HG03108 (cell line): Measurements from ENCODE around the gene AGAP1.

ENCODE experiments used
- ATAC-seq: cut with Tn5 transposase; IDR thresholded peaks from one replicate; pipeline ENCODE4 v1.9.1; 2021; ENCODE audit warnings: moderate library complexity; ENCODE audit not compliant: unreplicated experiment

Gene AGAP1

GRCh38 chr2:235507928-235508327, 14.1 kb downstream of the AGAP1 start:
- no peak for ATAC-seq

- no peak for ATAC-seq
Measured at GRCh38 chr2:235508371-235509160, 14.7 kb downstream of the AGAP1 start.

- ATAC-seq: no peak
Measured at GRCh38 chr2:235510318-235510717, 16.5 kb downstream of the AGAP1 start.

- no peak for ATAC-seq
Measured at GRCh38 chr2:235511187-235511661, 17.4 kb downstream of the AGAP1 start.

DNA sequence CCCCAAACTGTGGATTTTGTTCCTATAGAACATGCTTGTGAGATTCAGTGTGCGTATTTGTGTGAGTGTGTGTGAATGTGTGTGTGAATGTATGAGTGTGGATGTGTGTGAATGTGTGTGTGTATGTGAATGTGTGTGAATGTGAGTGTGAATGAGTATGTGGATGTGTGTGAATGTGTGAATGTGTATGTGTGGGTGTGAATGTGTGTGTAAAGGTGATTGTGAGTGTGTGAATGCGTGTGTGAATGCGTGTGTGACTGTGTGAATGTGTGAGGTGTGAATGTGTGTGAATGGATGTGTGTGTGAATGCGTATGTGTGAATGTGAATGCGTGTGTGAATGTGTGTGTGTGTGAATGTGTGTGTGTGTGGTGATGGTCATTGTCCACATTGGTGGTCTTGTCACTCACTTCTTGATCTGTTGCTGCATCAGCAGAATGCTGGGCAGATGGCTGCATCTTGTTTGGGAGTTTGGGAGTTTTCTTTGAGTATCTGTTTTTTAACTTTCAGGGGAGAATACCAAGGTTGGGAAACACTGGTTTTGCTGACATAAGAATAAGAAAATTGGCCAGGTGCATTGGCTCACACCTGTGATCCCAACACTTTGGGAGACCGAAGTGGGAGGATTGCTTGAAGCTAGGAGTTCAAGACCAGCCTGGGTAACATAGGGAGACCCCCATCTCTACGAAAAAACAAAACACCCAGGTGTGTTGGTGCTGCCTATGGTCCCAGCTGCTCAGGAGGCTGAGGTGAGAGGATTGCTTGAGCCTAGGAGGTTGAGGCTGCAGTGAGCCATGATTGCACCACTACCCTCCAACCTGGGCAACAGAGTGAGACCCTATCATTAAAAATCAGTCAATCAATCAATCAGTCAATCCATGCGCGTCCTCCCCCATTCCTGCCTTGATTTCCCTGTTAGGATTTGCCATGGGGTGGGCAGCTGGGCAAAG, 18.2 kb downstream of the AGAP1 start:
- no peak for ATAC-seq

- no peak for ATAC-seq
Measured at GRCh38 chr2:235512699-235513053, 18.8 kb downstream of the AGAP1 start.

GRCh38 chr2:235513984-235514626, 20.3 kb downstream of the AGAP1 start:
- ATAC-seq: no peak

DNA sequence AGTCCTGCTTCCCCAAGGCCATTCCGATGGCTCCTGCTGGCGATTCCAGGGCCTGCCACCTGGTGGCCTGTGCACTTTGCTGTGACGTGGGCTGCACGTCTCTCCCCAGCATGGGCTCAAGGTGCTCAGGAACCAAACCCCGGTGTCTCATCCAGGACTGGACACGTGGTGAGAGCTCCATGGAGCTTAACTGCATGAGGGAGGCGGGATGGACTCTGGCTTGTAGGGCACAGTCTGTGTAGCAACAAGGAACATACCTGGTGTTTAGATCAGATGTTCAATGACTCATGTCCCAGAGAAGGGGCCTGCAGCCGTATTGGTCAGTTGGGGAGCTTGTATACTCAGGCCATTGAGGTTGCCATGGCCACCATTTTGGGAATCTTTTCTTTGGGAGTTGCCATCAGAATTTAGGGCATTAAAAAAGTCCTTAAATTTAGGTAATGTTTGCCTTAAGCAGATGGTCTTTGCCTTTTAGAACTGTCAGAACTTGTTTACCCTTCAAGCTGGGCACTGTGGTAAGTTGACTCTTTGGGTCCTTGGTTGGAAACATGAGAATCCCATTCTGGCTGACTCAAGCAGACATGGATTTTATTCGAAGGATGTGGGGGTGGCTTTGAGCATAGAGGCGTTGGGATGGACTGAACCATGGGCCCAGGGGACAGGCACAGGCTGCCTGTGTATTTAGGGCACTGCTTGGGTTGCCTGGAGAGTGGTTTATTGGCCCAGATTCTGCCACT, 21.0 kb downstream of the AGAP1 start:
- no peak for ATAC-seq

GRCh38 chr2:235515364-235515742, 21.5 kb downstream of the AGAP1 start:
- ATAC-seq: no peak

GRCh38 chr2:235515821-235516220, 22.0 kb downstream of the AGAP1 start:
- no peak for ATAC-seq

DNA sequence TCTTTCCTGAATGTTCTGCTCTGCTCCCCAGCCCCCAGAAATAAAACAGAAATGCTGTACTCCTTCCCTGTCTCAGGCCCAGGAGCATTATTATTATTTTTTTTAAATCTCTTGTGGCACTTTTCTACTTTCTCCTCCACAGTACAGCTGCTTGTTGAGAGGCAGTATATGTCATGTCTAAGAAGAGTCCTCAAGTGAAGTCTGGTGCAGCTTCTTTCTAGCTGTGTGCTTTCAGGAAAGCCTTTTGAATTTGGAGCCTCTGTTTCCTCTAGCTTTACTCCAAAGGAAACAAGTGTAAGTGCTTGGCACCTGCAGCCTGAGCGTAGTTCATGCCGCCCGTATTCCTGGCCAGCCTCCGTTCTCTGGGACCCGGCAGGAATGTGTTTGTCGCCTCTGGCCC, 22.4 kb downstream of the AGAP1 start:
- no peak for ATAC-seq

DNA sequence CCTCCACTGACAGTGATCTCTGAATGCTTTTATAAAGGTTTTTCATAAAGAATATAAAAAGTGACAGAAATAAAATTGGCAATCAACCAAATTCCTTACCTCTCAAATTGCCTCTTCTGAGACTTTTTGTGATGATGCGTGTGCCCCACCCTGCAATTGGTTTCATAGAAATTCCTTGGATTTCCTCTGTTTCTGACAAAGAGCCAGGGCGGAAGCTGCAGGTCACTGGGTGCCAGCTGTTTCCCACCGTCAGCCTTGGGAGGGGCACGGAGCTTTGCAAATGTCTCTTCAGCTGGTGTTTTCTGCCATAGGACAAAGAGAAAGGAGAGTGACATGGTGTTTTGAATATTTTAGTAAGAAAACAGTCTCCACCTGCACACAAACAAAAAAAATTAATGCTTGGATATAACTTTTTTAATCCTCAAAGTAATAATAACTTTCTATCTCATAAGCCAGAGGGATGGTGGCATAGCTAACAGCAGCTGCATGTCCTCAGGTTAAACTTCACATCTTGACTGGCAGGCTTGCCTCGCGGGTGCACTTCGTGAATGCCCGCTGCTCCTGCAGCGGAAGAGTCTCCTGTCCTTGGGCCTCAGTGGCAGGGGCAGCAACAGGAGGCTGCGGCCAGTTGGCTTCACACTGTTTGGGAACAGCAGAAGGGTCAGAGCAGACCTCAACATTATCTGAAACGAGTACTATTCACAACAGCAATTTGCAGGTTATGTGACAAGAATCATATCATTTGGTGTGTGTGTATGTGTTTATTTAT, 24.7 kb downstream of the AGAP1 start:
- no peak for ATAC-seq

GRCh38 chr2:235520787-235521186, 26.9 kb downstream of the AGAP1 start:
- no peak for ATAC-seq

GRCh38 chr2:235521844-235522243, 28.0 kb downstream of the AGAP1 start:
- no peak for ATAC-seq

DNA sequence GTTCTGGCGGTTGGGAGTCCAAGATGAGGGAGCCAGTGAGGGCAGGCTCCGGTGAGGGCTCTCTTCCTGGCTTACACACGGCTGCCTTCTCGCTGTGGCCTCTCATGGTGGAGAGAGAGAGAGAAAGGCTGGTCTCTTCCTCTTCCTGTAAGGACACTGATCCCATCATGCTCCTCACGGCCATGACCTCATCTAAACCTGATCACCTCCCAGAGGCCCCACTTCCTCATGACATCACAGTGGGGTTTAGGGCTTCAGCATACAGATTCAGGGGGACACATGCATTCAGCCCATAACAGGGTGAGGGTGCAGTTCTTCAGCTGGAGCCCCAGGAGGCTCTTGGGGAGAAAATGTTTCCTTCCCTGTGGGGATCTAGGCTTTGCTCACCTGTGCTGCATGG, 29.2 kb downstream of the AGAP1 start:
- no peak for ATAC-seq

- ATAC-seq: no peak
Measured at GRCh38 chr2:235523486-235524150, 29.8 kb downstream of the AGAP1 start.

- ATAC-seq: no peak
Measured at GRCh38 chr2:235526166-235526565, 32.3 kb downstream of the AGAP1 start.

DNA sequence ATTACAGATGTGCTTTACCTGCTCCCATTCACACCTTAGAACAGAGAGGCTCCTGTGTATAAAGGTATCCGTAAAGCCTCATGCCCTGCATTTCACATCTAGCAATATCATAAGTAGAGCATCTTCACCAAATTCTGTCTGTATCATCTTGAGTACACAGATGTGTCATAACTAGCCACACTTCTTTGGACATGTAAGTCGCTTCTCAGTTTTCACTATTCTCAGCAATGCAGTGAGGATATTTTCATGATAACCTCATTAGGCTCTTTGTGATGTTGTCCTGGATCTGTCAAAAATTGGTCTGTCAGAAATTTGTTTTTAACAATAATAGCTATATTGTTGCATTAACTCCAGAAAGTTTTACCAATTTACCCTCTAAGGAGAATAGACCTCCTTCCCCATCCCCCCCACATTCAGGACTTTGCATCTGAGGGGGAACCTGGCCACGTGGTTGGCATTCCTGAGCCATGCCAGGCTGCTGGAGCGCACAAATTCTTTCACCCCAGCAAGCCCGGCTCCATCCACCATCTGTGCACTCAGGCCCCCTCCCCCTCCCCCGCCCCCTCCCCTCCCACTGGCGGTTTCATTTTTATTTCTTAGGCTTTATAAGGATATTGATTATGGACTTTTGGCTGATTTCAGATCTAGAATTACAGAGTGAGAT, 34.1 kb downstream of the AGAP1 start:
- no peak for ATAC-seq

DNA sequence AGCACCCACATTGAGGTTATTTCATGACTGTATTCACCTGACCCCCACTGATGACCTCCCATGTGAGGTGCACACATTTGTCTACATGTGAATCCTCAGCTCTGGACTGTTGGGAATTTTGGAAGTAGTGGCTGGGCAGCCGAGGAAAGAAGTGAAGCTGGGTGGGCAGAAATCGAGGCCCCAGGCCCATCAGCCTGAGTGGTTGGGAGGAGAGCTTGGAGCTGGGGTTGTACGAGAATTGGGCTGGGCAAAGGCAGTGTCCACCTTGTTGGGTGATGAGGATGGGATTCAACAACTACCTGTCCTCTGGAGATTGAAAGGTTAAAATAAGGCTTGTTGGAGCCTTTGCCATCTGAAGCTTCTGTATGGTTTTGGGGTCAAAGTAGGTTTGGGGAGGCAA, 35.8 kb downstream of the AGAP1 start:
- ATAC-seq: no peak
